Measurements from ENCODE around the gene CMIP. TPM values are rescaled to one million over a fixed set of nuclear protein-coding genes. Genes with fewer than 3 reads are reported as not detected.
A peak's percentile ranks its signal among the peaks of the same experiment; 100 is the strongest.

Gene CMIP
- total RNA-seq, 4 donors from 2014 or later = 17.1 to 60.5 (median 39.7) TPM

DNA sequence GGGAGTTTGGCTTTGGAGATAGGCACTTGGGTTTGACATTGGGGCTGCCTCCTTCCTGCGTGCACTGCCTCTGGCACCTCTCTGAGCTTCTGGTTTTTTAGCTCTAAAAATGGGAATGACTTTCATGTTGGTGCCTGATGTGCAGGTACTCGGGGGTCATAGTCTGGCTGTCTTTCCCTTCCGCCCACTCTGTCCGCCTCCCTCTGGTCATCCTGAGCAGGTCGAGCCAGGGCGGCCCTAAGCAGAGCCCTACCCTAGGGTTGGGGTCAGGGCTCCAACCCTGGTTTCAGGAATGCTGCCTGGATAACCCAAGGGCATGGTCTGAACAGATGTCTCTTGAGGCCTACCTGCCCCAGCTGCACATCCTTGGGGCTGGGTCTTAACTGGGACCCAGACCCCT is 64.8 kb downstream of the CMIP start:
- TF ChIP-seq POLR2A (IDR thresholded peaks at IDR 0.05) = no peak
- TF ChIP-seq, protein P1, sequence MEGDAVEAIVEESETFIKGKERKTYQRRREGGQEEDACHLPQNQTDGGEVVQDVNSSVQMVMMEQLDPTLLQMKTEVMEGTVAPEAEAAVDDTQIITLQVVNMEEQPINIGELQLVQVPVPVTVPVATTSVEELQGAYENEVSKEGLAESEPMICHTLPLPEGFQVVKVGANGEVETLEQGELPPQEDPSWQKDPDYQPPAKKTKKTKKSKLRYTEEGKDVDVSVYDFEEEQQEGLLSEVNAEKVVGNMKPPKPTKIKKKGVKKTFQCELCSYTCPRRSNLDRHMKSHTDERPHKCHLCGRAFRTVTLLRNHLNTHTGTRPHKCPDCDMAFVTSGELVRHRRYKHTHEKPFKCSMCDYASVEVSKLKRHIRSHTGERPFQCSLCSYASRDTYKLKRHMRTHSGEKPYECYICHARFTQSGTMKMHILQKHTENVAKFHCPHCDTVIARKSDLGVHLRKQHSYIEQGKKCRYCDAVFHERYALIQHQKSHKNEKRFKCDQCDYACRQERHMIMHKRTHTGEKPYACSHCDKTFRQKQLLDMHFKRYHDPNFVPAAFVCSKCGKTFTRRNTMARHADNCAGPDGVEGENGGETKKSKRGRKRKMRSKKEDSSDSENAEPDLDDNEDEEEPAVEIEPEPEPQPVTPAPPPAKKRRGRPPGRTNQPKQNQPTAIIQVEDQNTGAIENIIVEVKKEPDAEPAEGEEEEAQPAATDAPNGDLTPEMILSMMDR (IDR thresholded peaks at IDR 0.05) = no peak
- WGBS, 2 donors = 83 to 100% methylated on average over 1 to 2 of the region's 6 CpGs
- Histone ChIP-seq H3K4me3 (no peak overlapping the region), H3K27ac (no peak overlapping the region), H3K4me1 (peaks cover 23 to 45% (median 29%) of the 10 kb centered on the region in 3 donors), H3K9me3 (no peaks in the 10 kb centered on the region), H3K27me3 (no peaks in the 10 kb centered on the region), H3K36me3 (peaks cover 0 to 4% (median 0%) of the 10 kb centered on the region in 3 donors)
- intact Hi-C loops (cut with DNase I) = no loop called here
- DNase-seq = no peak

DNA sequence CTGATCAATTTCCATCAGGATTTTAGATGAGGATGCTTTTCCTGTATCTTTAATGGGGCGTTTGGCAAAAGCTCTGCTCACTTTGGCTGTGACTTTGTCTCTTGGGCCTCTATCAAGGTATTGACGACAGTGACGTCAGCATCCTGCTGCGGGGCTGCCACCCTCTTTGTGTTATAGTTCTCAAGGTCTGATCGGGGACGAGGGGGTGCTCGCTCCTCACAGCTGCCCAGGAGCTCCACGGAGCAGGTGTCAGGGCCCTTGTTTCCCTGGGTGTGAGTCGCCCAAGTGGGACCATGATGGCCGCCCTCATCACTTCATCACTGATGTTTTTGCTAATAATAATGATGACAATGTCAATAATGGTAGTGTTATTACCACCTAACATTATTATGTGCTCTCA is 65.4 kb downstream of the CMIP start:
- Histone ChIP-seq H3K36me3 (peaks cover 0 to 4% (median 0%) of the 10 kb centered on the region in 3 donors), H3K4me1 (peaks cover 22 to 45% (median 28%) of the 10 kb centered on the region in 3 donors), H3K27me3 (no peaks in the 10 kb centered on the region), H3K4me3 (no peak overlapping the region), H3K27ac (no peak overlapping the region), H3K9me3 (no peaks in the 10 kb centered on the region)
- intact Hi-C loops (cut with DNase I) = no loop called here
- TF ChIP-seq, protein P1 (IDR thresholded peaks at IDR 0.05) = no peak
- no peak for TF ChIP-seq POLR2A (IDR thresholded peaks at IDR 0.05)
- no peak for DNase-seq
- 74 to 100% methylated on average over 1 to 10 of the region's 10 CpGs for WGBS, 2 donors

DNA sequence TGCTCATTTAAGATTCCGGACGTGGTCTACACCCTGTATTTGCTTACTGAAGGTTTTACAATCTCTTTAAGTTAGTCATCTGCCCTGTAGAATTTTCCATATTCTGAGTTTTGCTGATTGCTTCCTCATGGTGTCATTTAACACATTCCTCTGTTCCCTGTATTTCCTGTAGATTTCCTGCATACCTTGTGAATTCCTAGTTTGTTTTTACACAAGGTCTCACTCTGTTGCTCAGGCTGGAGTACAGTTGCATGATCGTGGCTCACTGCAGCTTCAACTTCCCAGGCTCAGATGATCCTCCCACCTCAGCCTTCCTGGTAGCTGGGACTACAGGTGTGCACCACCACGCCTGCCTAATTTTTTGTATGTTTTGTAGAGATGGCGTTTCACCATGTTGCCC is 66.8 kb downstream of the CMIP start:
- H3K9me3 ChIP-seq = no peaks in the 10 kb centered on the region
- intact Hi-C loops (cut with DNase I) = no loop called here
- H3K36me3 ChIP-seq = peaks cover 0 to 6% (median 0%) of the 10 kb centered on the region in 3 donors
- no peak overlapping the region for H3K4me3 ChIP-seq
- no peak for DNase-seq
- H3K27ac ChIP-seq = no peak overlapping the region
- WGBS, 2 donors = 80 to 86% methylated on average over 5 of the region's 5 CpGs
- H3K4me1 ChIP-seq = peaks cover 25 to 45% (median 34%) of the 10 kb centered on the region in 3 donors
- no peak for TF ChIP-seq POLR2A (IDR thresholded peaks at IDR 0.05)
- TF ChIP-seq, protein P1 (IDR thresholded peaks at IDR 0.05) = no peak
- no peaks in the 10 kb centered on the region for H3K27me3 ChIP-seq

DNA sequence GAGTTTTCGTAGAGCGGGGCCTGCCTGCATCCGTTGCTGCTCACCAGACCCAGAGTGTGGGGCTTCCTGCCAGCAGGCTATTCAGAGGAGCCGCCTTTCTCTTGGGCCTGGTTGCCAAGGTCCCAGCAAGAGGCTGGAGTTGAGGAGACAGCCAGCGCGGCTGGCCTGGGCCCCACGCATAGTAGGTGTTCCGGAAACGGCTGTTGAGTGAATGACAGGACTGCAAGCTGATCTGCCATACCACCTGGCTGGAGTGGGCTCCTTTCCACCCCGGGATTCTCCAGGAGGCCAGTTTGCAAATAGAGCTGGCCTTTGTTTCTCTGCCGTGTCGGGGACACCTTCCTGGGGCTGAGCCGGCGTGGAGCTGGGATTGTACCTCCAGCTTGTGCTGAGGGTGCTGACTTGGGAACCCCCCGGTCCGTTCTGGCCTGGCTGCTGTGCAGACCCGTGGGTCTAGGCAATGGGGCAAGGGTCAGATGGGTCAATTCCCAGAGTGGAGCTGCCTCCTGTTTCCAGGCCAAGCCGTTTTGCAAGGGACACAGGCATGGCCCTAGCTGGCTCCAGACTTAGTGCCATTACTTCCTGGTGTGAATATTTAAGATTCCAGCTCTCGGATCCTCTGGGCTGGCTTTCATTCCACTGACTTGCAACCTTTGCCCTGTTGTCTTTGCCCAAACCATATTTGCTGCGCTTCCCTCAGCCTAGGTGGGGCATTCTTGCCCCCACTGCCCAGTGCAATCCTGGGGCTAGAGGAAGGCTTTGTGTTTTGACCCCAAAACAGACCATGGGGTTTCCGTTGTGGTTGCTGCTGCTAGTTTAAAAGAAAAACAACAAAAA is 68.8 kb downstream of the CMIP start:
- 49 to 53% methylated on average over 6 to 12 of the region's 21 CpGs for whole genome bisulfite sequencing, 2 donors

More for the DNA sequence above, 68.8 kb downstream of the CMIP start:
- peak overlapping the region; percentile 9 to 77 (median 65) for H3K27ac ChIP-seq
- no peak for TF ChIP-seq POLR2A (IDR thresholded peaks at IDR 0.05)
- TF ChIP-seq, protein P1 (IDR thresholded peaks at IDR 0.05) = no peak
- H3K27me3 ChIP-seq = no peaks in the 10 kb centered on the region
- no peak for DNase-seq
- H3K4me1 ChIP-seq = peaks cover 25 to 53% (median 39%) of the 10 kb centered on the region in 3 donors
- peaks cover 0 to 26% (median 0%) of the 10 kb centered on the region in 3 donors for H3K36me3 ChIP-seq
- H3K4me3 ChIP-seq = no peak overlapping the region
- no peaks in the 10 kb centered on the region for H3K9me3 ChIP-seq
- intact Hi-C loops (cut with DNase I) = no loop called here

Measured in esophagus squamous epithelium (tissue), 5 donors.